ENCODE measurements around the gene PARP11.

PARP11 gene

GRCh38 chr12:3872800-3873636, at the start of gene PARP11:
Gene PARP11, minus strand, starts transcription at chr12:3873399. Its CDS starts 170 bp downstream, at chr12:3873229.
- Histone ChIP-seq H3K36me3 (no peaks in the 10 kb centered on the region), H3K27ac (peak within 1 kb of the TSS; percentile 92), H3K4me3 (ENCODE audit: low read depth in 1 of 2, low read length in 1 of 2) (peak within 1 kb of the TSS; percentile 69 to 83), H3K9me3 (no peaks in the 10 kb centered on the region), H3K4me1 (ENCODE audit: control insufficient read depth in 1 of 2, insufficient read depth in 1 of 2, low read depth in 1 of 2, low read length in 1 of 2) (peaks cover 29 to 33% of the 10 kb centered on the region in 2 experiments), H3K27me3 (no peaks in the 10 kb centered on the region)
- TF ChIP-seq CTCF (IDR thresholded peaks at IDR 0.05), result no peak

GRCh38 chr12:3922033-3922432, 48.8 kb upstream of the PARP11 start:
- Histone ChIP-seq H3K4me1 (ENCODE audit: control insufficient read depth in 1 of 2, insufficient read depth in 1 of 2, low read depth in 1 of 2, low read length in 1 of 2) (no peaks in the 10 kb centered on the region), H3K36me3 (no peaks in the 10 kb centered on the region), H3K27ac (no peak overlapping the region), H3K4me3 (ENCODE audit: low read depth in 1 of 2, low read length in 1 of 2) (no peak overlapping the region), H3K27me3 (peaks cover 9% of the 10 kb centered on the region), H3K9me3 (no peaks in the 10 kb centered on the region)
- TF ChIP-seq CTCF (IDR thresholded peaks at IDR 0.05), result no peak

GRCh38 chr12:3921526-3921925, 48.3 kb upstream of the PARP11 start:
- Histone ChIP-seq H3K4me3 (ENCODE audit: low read depth in 1 of 2, low read length in 1 of 2) (no peak overlapping the region), H3K9me3 (no peaks in the 10 kb centered on the region), H3K4me1 (ENCODE audit: control insufficient read depth in 1 of 2, insufficient read depth in 1 of 2, low read depth in 1 of 2, low read length in 1 of 2) (no peaks in the 10 kb centered on the region), H3K36me3 (no peaks in the 10 kb centered on the region), H3K27ac (no peak overlapping the region), H3K27me3 (peaks cover 13% of the 10 kb centered on the region)
- TF ChIP-seq CTCF (IDR thresholded peaks at IDR 0.05), result no peak

GRCh38 chr12:3921151-3921471, 47.9 kb upstream of the PARP11 start:
- TF ChIP-seq CTCF (IDR thresholded peaks at IDR 0.05), result no peak
- Histone ChIP-seq H3K27ac (no peak overlapping the region), H3K9me3 (no peaks in the 10 kb centered on the region), H3K4me3 (ENCODE audit: low read depth in 1 of 2, low read length in 1 of 2) (no peak overlapping the region), H3K27me3 (peaks cover 14% of the 10 kb centered on the region), H3K36me3 (no peaks in the 10 kb centered on the region), H3K4me1 (ENCODE audit: control insufficient read depth in 1 of 2, insufficient read depth in 1 of 2, low read depth in 1 of 2, low read length in 1 of 2) (no peaks in the 10 kb centered on the region)

GRCh38 chr12:3920351-3921150, 47.4 kb upstream of the PARP11 start:
- no peaks in the 10 kb centered on the region for H3K36me3 ChIP-seq
- H3K27me3 ChIP-seq, result peaks cover 14% of the 10 kb centered on the region
- no peaks in the 10 kb centered on the region for H3K9me3 ChIP-seq
- H3K27ac ChIP-seq, result no peak overlapping the region
- TF ChIP-seq CTCF (IDR thresholded peaks at IDR 0.05), result no peak
- H3K4me3 ChIP-seq (ENCODE audit: low read depth in 1 of 2, low read length in 1 of 2), result no peak overlapping the region
- no peaks in the 10 kb centered on the region for H3K4me1 ChIP-seq (ENCODE audit: control insufficient read depth in 1 of 2, insufficient read depth in 1 of 2, low read depth in 1 of 2, low read length in 1 of 2)
